T-helper 1 cell (primary cell): ENCODE data around the gene LRRN4CL.

ENCODE experiments used
- DNase-seq, 5 donors: peaks; one replicate each; pipeline ENCODE4 v3.0.0-alpha.2; 2012 to 2020

The LRRN4CL gene

GRCh38 chr11:62646825-62647608 lies 42.3 kb downstream of the LRRN4CL start:
- no peak for DNase-seq

- peak; percentile 97 to 99 (median 98) for DNase-seq
Measured at GRCh38 chr11:62645946-62646824, 43.1 kb downstream of the LRRN4CL start, which contains the start of gene GANAB. TSS of gene GANAB (minus strand) at chr11:62646613. CDS start at chr11:62646599, 14 bp downstream.

- no peak for DNase-seq
Measured at GRCh38 chr11:62645671-62645945, 43.7 kb downstream of the LRRN4CL start.

- DNase-seq = no peak
Measured at GRCh38 chr11:62644220-62644619, 45.1 kb downstream of the LRRN4CL start.
